Measurements from ENCODE around the gene CDK3. TPM values are rescaled to one million over a fixed set of nuclear protein-coding genes. Genes with fewer than 3 reads are reported as not detected.

Gene CDK3
- total RNA-seq, 2 experiments from 2014 or later: 7.3 to 12.8 TPM

- Histone ChIP-seq H3K4me2 (ENCODE audit: low read length) (no peak overlapping the region), H4K20me1 (ENCODE audit: insufficient read depth, low read length) (no peaks in the 10 kb centered on the region), H3K4me3 (ENCODE audit: low read depth, low read length, poor library complexity, severe bottlenecking) (no peak overlapping the region), H3K9me3 (ENCODE audit: low read length) (no peaks in the 10 kb centered on the region), H3K79me2 (ENCODE audit: insufficient read depth, low read depth, low read length) (no peaks in the 10 kb centered on the region), H3K4me1 (ENCODE audit: insufficient read depth, low read length, poor library complexity, severe bottlenecking) (peaks cover 20% of the 10 kb centered on the region), H2AFZ (ENCODE audit: low read length) (no peak overlapping the region), H3K9me2 (ENCODE audit: insufficient read depth, low read length) (no peaks in the 10 kb centered on the region), H3K27ac (ENCODE audit: low read depth, low read length, poor library complexity, severe bottlenecking) (no peak overlapping the region), H3K36me3 (ENCODE audit: insufficient read depth, low read length) (peaks cover 6% of the 10 kb centered on the region; the same call in 1 of the 2 replicates)
- intact Hi-C loops (cut with micrococcal nuclease; ENCODE audit: unreplicated experiment): no loop called here
- ChIA-PET POLR2A (interaction anchor here (0.7 to 1.9 kb wide), 2 partner anchors 14 to 262 kb away, joined by 3 to 9 read pairs; no protein-coding TSS in a partner anchor), CTCF (ENCODE audit: unreplicated experiment) (interaction anchor here (1.5 to 1.6 kb wide), 2 partner anchors 14 to 19 kb away, joined by 5 to 8 read pairs; no protein-coding TSS in a partner anchor)
- BruUV-seq (replicated peaks): no TSS peak
- DNase-seq (ENCODE audit: low spot score): no peak
- TF ChIP-seq CTCF (conservative IDR thresholded peaks at IDR 0.05; ENCODE audit: low read length) (no peak), EZH2phosphoT487 (IDR thresholded peaks at IDR 0.05; ENCODE audit: borderline replicate concordance, low read depth, low read length) (no peak)
Measured at GRCh38 chr17:76032780-76033108, 32.1 kb downstream of the CDK3 start.

- Histone ChIP-seq H3K9me2 (ENCODE audit: insufficient read depth, low read length) (no peaks in the 10 kb centered on the region), H3K4me3 (ENCODE audit: low read depth, low read length, poor library complexity, severe bottlenecking) (no peak overlapping the region), H4K20me1 (ENCODE audit: insufficient read depth, low read length) (no peaks in the 10 kb centered on the region), H3K4me2 (ENCODE audit: low read length) (no peak overlapping the region), H3K36me3 (ENCODE audit: insufficient read depth, low read length) (peaks cover 10% of the 10 kb centered on the region), H2AFZ (ENCODE audit: low read length) (no peak overlapping the region), H3K27ac (ENCODE audit: low read depth, low read length, poor library complexity, severe bottlenecking) (no peak overlapping the region), H3K9me3 (ENCODE audit: low read length) (no peaks in the 10 kb centered on the region), H3K4me1 (ENCODE audit: insufficient read depth, low read length, poor library complexity, severe bottlenecking) (peaks cover 20% of the 10 kb centered on the region), H3K79me2 (ENCODE audit: insufficient read depth, low read depth, low read length) (no peaks in the 10 kb centered on the region)
- no peak for TF ChIP-seq EZH2phosphoT487 (IDR thresholded peaks at IDR 0.05; ENCODE audit: borderline replicate concordance, low read depth, low read length)
- TF ChIP-seq CTCF (conservative IDR thresholded peaks at IDR 0.05; ENCODE audit: low read length): no peak
- ChIA-PET POLR2A (interaction anchor here (1.9 kb wide), 1 partner anchor 14 kb away, joined by 9 read pairs; no protein-coding TSS in a partner anchor), CTCF (ENCODE audit: unreplicated experiment) (interaction anchor here (1.5 to 1.6 kb wide), 2 partner anchors 13 to 19 kb away, joined by 5 to 8 read pairs; no protein-coding TSS in a partner anchor)
- intact Hi-C loops (cut with micrococcal nuclease; ENCODE audit: unreplicated experiment): no loop called here
- no TSS peak for BruUV-seq (replicated peaks)
- no peak for DNase-seq (ENCODE audit: low spot score)
Measured at GRCh38 chr17:76033139-76033538, 32.5 kb downstream of the CDK3 start.

- CTCF ChIA-PET (ENCODE audit: unreplicated experiment): interaction anchor here (1.6 kb wide), 1 partner anchor 12 kb away, joined by 8 read pairs; no protein-coding TSS in a partner anchor
- Histone ChIP-seq H3K36me3 (ENCODE audit: insufficient read depth, low read length) (peaks cover 25% of the 10 kb centered on the region), H3K79me2 (ENCODE audit: insufficient read depth, low read depth, low read length) (no peaks in the 10 kb centered on the region), H4K20me1 (ENCODE audit: insufficient read depth, low read length) (no peaks in the 10 kb centered on the region), H2AFZ (ENCODE audit: low read length) (no peak overlapping the region), H3K4me1 (ENCODE audit: insufficient read depth, low read length, poor library complexity, severe bottlenecking) (peaks cover 5% of the 10 kb centered on the region), H3K9me2 (ENCODE audit: insufficient read depth, low read length) (no peaks in the 10 kb centered on the region), H3K9me3 (ENCODE audit: low read length) (no peaks in the 10 kb centered on the region), H3K27ac (ENCODE audit: low read depth, low read length, poor library complexity, severe bottlenecking) (no peak overlapping the region), H3K4me2 (ENCODE audit: low read length) (no peak overlapping the region), H3K4me3 (ENCODE audit: low read depth, low read length, poor library complexity, severe bottlenecking) (no peak overlapping the region)
- TF ChIP-seq EZH2phosphoT487 (IDR thresholded peaks at IDR 0.05; ENCODE audit: borderline replicate concordance, low read depth, low read length) (no peak), CTCF (conservative IDR thresholded peaks at IDR 0.05; ENCODE audit: low read length) (no peak)
- intact Hi-C loops (cut with micrococcal nuclease; ENCODE audit: unreplicated experiment): no loop called here
- POLR2A ChIA-PET: no interaction called here
- BruUV-seq (replicated peaks): no TSS peak
- DNase-seq (ENCODE audit: low spot score): no peak
Measured at GRCh38 chr17:76034428-76035350, 34.0 kb downstream of the CDK3 start.
